ENCODE results near the gene ATG10. TPM values are rescaled to one million over a fixed set of nuclear protein-coding genes. Genes with fewer than 3 reads are reported as not detected.

Gene ATG10
- total RNA-seq, 1 experiment from 2014 or later: 12.2 TPM

- peaks cover 44% of the 10 kb centered on the region for H3K36me3 Mint-ChIP-seq
- CTCF ChIA-PET: no interaction called here
These were observed 22.9 kb downstream of the ATG10 start for GRCh38 chr5:81994679-81995078.

More at GRCh38 chr5:81994679-81995078, 22.9 kb downstream of the ATG10 start:
- ATAC-seq: no peak
- peaks cover 28% of the 10 kb centered on the region for H3K9me3 Mint-ChIP-seq
- no peak for TF ChIP-seq FOXP4 (CRISPR knock-in tag; IDR thresholded peaks at IDR 0.05)
- no peak for TF ChIP-seq PREB (CRISPR knock-in tag; IDR thresholded peaks at IDR 0.05; ENCODE audit: borderline replicate concordance)
- no peak for TF ChIP-seq TEAD4 (CRISPR knock-in tag; IDR thresholded peaks at IDR 0.05)
- TF ChIP-seq ZMAT4 (CRISPR knock-in tag; IDR thresholded peaks at IDR 0.05): no peak
- no peak for TF ChIP-seq NR2C2 (CRISPR knock-in tag; IDR thresholded peaks at IDR 0.05)
- TF ChIP-seq STAT6 (CRISPR knock-in tag; conservative IDR thresholded peaks at IDR 0.05; ENCODE audit: low read depth): no peak
- no peak for TF ChIP-seq CDX4 (CRISPR knock-in tag; IDR thresholded peaks at IDR 0.05; ENCODE audit: borderline replicate concordance)
- TF ChIP-seq ZBTB43 (CRISPR knock-in tag; IDR thresholded peaks at IDR 0.05): no peak
- TF ChIP-seq ZNF138 (CRISPR knock-in tag; conservative IDR thresholded peaks at IDR 0.05): no peak
- no peak for TF ChIP-seq ARID4B (CRISPR knock-in tag; IDR thresholded peaks at IDR 0.05; ENCODE audit: borderline replicate concordance)
- no peak for TF ChIP-seq CREB1 (CRISPR knock-in tag; IDR thresholded peaks at IDR 0.05)
- TF ChIP-seq MXD4 (CRISPR knock-in tag; IDR thresholded peaks at IDR 0.05; ENCODE audit: borderline replicate concordance): no peak
- TF ChIP-seq FOXK1 (CRISPR knock-in tag; IDR thresholded peaks at IDR 0.05): no peak
- TF ChIP-seq ZNF512 (CRISPR knock-in tag; IDR thresholded peaks at IDR 0.05; ENCODE audit: borderline replicate concordance): no peak
- no peak for TF ChIP-seq IRF1 (CRISPR knock-in tag; IDR thresholded peaks at IDR 0.05)
- TF ChIP-seq ZBTB21 (CRISPR knock-in tag; IDR thresholded peaks at IDR 0.05; ENCODE audit: borderline replicate concordance): no peak
- TF ChIP-seq ZNF671 (CRISPR knock-in tag; IDR thresholded peaks at IDR 0.05): no peak
- no peak for TF ChIP-seq USF1 (CRISPR knock-in tag; IDR thresholded peaks at IDR 0.05)
- no peak for TF ChIP-seq NR3C1 (CRISPR knock-in tag; conservative IDR thresholded peaks at IDR 0.05; ENCODE audit: low read depth)
- TF ChIP-seq RORB (CRISPR knock-in tag; IDR thresholded peaks at IDR 0.05): no peak
- H3K4me3 Mint-ChIP-seq: no peak overlapping the region
- H3K4me1 Mint-ChIP-seq: no peaks in the 10 kb centered on the region
- DNase-seq (ENCODE audit: low spot score): no peak
- POLR2A ChIA-PET: no interaction called here
- no peak overlapping the region for H3K27ac Mint-ChIP-seq
- no peaks in the 10 kb centered on the region for H3K27me3 Mint-ChIP-seq (ENCODE audit: low read depth)

Data from WTC11 (cell line).